Prostate gland (tissue), 2 donors: ENCODE results near the gene PDE2A.

Experiments used
- CTCF ChIP-seq, 4 experiments: fragments of 200-600 bp in 2 of 4; fragments of 450-650 bp in 2 of 4; sonication (generic) in 2 of 4; IDR thresholded peaks; 1 replicate in 3 of 4; 2 replicates in 1 of 4; pipeline ENCODE4 v1.5.1; 2016 to 2019; ENCODE audit warnings: antibody characterized with exemption in 4 of 4, mild to moderate bottlenecking in 2 of 4, moderate library complexity in 2 of 4
- POLR2A ChIP-seq: fragments of 450-650 bp; IDR thresholded peaks from one replicate; pipeline ENCODE4 v1.6.1; 2016; ENCODE audit warnings: antibody characterized with exemption, mild to moderate bottlenecking

- TF ChIP-seq POLR2A = no peak
- no peak for TF ChIP-seq CTCF (IDR thresholded peaks at IDR 0.05)
Measured at GRCh38 chr11:72535194-72535547, 139.1 kb downstream of the PDE2A start.
